NCI-H2081 treated with DMSO at 0.1 percent for 48 hours (cell line): ENCODE results near the gene CCDC92B.
"Not testable (repeated sequence)": the region's sequence is repeated elsewhere in the genome, so short reads cannot be mapped to it uniquely, and the experiment has no call there.

ENCODE experiments used
- DNase-seq: peaks from one replicate; lab custom pipeline; 2025; lab: John Stamatoyannopoulos, UW

CCDC92B gene

DNA sequence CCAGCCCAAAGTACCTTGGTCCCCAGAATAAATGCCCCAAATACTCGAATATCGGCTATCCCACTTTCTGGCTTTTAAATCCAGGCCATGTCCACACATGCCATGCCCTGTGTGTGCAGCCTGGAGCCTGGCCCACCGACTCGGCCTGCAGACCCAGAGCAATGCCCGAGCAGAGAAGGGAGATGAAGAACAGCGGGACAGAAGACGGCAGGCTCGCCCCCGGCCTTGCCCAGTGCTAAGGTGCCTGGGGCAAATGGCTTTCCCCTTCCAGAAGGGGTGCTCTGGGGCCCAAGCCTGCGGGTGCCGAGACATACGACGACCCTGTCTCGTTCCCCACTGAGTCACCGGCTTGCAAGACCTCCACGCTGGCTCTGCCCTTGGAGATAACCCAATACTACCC is 45.8 kb downstream of the CCDC92B start:
- no peak for DNase-seq

DNA sequence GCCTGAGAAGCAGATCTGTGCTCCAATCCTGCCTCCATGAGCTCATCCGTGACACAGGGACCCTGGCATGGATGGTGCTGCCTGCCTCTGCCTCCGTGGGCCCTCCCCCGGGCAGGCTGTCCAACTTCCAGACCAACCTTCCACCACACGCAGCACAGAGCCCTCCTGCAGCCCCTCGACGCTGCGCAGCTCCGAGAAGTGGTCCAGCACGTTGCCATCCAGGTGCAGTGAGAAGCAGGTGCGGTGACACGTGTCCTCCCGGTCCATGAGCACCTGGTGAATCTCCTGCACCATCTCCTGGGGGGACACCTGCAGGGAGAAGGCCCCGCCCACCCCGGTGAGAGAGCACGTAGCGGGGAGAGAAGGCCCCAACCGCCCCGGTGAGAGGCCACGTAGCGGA is 46.3 kb downstream of the CCDC92B start:
- no peak for DNase-seq

DNA sequence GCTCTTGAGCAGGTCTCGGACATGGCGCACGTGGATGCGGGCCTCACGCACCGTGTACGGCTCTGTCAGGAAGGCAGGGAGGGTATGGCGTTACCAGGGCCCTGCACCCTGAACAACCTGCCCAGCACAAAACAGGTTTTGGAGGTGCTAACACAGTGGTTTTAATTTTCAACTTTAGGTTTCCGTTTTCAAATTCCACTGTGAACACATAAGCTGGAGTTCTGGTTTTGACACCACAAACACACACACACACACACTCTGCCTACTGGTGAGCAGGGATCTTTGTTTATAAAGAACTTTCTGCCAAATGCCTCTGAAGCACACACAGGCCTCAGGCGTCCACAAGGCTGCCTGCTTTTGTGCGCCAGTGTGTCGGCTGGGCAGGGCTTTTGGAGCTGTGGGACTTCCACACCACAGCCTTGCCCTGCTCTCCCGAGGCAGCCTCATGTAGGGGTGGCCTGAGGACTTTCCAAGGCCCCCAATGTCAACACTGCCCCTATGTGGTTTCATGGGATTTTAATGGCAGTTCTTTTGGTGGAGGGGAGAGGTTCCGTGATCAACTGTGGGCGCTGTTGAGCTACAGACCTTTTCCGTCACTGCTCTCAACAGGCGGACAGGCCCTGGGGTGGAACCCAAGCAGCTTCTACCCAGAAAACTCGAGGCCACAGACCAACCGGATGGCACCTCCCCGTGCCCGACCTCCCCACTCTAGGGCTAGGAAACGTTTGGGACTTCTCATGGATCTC is 47.3 kb downstream of the CCDC92B start:
- DNase-seq = no peak

DNA sequence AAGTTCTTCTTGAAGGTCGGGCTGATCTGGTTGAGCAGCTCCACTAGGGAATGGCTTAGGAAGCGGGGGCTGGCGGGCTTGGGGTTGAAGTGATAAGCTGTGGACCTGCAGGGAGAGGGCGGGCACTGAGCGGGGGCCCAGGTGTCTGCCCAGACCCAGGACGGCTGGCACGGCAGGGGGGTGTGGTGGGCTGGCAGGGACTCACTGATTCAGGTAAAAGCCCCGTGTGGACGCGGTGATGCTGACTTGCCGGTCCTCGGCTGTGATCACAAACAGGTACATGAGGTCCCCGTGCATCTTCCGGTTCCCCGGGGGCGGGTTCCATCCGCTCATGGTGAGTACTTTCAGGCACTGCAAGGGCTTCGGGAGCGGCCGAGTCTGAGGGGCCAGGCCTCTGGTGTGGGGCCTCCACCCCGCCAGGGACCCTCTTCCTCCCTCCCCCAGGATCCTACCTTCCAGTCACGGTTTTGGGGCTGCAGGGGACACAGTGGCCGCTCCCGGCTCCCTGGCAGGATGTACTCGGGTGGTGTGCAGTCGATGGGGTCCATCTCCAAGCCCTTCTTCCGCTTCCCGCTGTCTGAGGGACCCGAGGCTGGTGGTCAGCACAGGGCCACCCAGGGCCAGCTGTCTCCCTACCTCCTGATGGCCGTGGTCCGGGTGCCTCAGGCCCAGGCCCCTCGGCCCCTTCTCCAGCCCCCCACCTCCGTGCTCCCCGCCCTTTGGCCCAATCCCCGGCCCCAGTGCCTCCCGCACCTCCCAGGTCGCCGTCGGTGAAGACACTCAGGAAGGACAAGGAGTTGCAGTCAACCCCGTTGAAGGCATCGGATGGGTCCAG is 48.1 kb downstream of the CCDC92B start:
- DNase-seq = no peak

DNA sequence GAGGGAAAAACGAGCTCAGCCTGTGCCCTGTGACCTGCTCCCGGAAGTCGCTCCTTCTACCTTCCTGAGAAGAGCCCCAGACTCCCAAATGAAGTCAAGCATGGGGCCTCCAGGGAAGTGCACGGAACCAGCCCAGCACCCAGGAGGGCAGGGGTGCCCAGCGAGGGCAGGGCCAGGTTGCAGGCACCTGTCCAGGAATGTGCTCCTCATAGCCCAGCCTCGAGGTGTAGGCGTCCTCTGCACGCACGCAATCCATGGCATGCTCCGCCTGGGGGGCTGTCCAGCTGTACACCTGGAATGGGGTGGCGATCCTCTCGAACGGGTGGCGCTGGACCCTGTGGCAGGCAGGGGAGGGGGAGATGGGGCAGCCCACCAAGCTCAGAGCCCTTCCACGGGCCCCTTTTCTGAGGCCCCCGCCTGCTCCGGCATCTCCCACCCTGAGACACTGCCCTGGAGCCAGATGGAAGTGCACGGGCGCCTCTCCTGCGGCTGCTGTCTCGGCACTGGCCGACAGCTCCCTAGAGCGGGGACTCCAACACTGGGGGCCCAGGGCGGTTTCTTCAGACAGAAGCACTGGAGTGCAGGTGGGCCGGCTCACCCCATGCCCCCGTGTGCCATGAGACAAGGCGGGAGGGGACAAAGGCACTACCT is 48.8 kb downstream of the CCDC92B start:
- DNase-seq = no peak

DNA sequence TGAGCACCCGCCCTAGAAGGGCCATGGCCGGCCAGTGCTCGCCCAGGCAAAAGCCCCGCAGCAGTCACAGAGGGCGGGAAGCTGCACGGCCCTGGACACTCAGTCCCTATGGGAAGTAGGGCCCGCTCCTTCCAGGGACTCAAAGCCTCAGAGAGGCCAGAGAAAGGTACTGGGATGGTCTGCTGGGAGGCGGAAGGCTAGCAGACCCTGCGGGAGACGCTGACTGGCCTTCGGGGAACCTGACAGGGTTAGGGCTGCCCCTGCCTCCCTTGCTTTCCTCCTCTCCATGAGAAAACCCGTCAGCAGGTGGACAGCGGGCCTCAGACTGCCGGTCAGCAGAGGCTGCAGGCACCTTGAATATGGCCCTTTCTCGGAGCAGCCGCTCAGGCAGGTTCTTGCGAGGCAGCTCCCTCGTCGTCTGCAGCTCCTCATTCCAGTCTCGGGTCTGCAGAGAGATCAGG is 49.4 kb downstream of the CCDC92B start:
- no peak for DNase-seq

DNA sequence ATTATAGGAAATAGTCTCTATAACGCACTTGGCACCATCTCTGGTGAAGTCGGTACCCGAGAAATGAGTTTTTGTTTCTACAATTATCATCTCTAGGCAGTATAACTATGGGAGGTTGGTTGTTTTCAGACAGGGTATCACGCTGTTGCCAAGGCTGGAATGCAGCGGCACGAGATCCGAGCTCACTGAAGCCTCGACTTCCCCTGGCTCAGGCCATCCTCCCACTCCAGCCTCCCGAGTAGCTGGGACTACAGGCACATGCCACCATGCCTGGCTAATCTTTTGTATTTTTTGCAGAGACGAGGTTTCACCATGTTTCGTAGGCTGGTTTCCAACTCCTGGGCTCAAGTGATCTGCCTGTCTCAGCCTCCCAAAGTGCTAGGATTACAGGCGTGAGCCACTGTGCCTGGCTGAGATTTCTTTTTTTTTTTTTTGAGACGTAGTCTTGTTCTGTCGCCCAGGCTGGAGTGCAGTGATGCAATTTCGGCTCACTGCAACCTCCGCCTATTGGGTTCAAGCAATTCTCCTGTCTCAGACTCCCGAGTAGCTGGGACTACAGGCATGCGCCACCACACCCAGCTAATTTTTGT is 50.1 kb downstream of the CCDC92B start:
- DNase-seq = not testable (repeated sequence)

DNA sequence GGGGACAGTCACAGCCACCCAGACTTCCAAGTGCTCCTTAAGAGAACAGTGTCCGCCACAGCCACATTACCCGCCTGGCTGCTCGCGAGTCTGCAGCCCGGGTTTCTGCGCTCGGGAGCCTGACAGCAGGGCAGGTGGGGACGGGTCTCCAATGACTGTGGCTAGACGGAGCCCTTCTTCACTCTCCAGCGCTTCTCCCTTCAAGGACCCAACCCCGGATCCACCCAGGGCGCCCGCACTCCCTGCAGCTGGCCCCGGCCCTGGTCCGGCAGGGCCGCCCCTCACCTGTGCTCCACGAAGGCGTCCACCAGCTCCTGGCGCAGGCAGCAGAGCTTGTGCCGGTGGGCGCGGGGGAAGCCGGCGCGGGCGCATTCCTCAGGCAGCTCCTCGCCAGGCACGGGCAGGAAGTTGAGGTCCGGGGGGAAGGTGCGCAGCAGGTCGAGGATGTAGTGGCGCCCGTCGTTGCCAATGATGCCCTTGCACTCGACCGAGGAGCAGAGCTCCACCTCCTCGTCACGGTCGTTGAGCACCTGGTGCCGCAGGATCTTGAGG is 51.8 kb downstream of the CCDC92B start:
- DNase-seq = no peak

DNA sequence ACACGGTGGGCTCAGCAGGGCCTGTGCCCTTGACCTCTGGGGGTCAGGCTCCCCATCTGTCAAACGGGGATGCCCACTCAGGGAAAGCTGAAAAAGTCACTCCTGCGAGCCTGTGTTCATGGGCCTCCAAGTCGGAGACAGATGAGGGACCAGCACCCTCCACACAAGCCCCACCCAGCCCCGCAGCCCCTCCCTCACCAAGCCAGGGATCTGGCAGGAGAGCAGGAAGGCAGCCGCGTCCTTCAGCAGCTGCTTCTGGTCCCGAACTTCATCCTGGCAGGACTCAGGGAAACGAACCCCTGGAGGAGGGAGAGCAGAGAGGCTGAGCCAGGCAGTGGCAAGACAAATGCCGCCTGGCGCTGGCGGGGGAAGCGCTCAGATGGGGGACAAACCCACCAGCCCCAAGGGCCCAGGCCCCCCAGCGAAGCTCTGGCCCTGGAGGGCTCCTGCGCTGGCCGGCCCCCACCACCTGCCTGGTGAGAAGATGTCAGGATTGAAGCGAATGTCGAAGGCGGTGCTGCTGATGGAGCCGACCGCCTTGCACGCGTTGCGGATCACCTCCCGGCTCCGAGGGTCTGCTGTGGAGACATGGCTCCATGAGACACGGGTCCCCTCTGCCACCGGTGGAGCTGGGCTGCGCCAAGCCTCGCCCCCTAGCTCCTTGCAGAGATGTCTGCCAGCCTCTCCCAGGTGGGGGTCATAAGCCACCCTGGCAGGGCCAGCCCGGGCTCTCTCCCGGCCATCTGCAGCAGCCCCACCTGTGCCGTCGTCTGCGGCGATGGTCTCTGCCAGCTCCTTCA is 53.3 kb downstream of the CCDC92B start:
- DNase-seq = no peak

DNA sequence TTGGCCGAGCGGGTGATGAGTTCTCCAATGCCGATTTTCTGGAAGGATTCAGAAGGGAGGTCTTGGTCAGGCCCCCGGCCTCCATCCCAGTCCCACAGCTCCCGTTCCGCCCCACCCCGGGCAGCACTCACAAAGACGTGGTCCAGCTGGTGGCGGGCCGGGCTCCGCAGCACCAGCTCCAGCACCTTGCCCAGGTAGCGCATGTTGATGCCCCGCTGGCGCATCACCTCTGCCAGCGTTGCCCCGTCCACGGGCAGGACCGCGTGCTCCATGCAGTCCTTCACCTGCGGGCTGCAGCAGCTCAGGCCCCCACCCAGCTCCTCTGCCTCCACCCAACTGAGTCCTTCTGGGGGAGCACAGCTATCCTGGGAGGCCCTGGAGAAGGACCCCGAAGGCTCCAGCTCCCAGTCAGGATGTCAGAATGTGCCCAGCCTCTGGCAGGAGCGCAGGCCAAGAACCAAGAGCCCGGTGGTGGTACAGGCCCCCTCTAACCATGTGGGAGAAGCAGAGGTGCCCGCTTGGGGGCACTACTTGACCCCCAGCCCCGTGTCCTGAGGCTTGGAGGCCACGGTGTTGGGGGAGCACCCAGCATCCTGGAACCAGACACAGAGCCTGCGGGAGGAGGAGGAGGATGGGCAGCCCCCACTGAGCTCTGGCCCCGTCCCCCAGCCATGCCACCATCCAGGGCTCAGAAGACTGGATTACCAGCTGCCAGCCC is 54.0 kb downstream of the CCDC92B start:
- no peak for DNase-seq

DNA sequence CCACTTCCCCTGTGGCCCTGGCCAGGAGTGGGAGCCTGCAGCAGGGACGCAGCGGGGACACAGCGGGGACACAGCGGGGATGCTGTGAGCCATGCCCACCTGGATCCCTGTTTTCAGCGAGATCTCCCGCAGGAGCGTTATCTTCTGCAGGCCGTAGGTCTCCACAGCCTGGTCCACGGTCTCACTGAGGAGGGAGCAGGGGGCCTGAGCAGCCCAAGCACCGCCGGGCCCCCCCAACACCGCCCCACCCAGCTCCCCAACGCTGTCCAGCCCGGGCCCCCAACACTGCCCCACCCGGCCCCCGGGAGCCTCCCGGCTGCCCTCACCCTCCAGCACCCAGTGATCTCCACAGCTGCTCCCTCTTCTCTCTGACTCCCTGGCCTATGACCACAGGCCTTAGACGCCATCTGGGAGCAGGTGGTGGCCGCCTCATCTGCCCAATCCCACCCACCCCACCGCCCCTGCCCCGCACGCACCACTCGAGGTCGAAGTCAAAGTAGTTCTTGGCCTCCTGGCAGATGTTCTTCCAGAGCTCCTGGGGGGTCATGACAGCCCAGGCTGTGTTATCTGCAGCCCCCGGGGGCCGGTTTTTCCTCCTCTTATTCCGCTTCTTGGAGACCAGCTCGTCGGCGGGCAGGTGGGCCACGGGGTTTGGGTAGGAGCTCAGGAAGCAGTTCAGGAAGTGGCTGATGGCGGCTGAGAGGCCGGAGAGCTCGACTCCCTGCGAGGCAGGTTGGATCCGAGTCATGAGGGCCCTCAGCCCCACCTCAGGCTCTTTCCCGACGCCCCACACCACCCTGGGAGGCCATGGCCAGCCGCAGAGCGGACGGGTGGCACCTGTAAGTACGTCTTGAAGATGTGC is 54.8 kb downstream of the CCDC92B start:
- no peak for DNase-seq

DNA sequence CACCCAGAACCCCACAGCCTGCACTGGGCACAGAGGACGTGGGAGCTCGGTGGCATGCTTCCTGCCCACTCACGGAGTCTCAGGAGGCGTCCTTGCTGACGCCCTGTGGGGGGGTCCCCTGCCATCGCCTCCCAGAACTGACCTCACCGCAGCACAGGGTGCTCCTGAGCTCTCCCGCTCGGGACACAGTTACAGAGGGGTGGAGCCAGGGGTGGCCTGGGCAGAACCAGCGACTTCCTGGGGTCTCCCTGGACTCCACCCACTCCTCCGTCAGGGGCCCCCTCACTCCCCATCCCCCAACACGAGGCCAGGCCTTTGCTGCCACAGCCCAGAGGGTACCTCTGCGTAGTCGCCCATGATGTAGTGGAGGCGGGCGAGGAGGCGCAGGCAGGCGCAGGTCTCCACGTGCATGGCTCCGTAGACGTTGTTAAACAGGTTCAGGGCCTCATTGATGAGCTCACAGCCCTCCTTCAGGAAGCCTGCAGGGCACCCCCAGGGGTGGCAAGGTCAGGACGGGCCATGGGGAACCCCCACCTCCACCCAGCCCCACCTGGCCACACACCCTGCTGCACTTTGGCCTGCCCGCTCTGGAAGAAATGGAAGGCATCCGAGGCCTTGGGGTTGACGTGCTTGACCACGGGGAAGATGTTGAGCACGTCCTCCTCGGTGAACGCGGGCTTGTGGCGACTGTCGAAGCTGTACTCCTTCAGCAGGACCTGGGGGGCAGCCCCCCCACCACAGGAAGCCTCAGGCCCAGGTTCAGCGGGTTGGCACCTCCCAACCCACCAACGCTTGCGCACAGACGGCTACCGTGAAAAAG is 55.7 kb downstream of the CCDC92B start:
- no peak for DNase-seq

DNA sequence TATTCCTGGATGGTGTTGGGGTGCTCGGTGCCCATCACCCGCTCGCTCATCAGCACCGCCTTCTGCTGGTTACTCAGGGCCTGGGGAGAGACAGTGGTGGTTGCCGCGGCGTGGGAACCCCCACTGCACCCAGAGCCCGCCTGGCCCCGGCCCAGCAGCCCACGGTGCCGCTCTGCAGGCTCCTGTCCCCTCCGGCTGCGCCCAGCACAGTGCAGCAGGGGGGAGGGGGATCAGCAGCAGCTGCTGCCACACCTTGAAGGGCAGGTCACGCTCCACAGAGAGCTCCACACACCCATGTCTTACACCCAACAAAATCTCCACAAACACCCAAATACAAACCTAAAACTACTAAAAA is 56.7 kb downstream of the CCDC92B start:
- DNase-seq = no peak

DNA sequence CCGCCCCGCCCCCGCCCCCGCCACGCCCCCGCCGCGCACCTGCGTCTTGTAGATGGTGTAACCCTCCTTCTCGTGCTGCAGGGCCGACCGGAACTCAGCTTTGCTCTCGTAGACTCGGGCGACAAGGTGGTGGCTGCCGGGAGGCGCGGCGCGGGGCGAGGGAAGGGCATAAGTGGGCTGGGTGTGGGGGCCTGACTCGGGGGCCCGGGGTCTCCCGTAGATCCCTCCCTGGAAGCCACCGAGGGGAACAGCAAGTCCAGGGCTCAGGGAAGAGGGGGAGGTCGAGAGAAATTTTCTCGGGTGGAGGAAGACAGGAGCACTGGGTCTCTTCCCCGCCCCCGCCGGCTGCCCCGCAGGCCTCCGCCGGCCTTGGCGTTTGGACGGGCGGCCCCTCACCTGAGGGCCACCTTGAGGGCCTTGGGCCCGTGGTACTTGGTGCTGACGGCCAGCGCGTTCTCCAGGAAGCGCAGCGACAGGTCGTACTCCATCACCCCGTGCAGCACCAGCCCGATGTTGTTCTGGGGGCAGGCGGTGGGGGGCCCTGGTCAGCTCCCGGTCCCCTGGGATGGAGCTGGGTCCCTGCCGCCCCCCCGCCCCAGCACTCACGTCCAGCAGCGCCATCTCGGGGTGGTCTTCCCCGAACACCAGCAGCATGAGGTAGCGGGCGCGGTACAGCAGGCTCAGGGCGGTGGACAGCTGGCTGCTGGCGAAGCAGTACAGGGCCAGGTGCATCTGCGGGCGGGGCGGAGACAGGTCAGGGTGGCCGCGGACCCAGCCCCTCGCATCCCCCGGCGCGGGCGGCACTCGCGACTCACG is 57.3 kb downstream of the CCDC92B start:
- DNase-seq = no peak

DNA sequence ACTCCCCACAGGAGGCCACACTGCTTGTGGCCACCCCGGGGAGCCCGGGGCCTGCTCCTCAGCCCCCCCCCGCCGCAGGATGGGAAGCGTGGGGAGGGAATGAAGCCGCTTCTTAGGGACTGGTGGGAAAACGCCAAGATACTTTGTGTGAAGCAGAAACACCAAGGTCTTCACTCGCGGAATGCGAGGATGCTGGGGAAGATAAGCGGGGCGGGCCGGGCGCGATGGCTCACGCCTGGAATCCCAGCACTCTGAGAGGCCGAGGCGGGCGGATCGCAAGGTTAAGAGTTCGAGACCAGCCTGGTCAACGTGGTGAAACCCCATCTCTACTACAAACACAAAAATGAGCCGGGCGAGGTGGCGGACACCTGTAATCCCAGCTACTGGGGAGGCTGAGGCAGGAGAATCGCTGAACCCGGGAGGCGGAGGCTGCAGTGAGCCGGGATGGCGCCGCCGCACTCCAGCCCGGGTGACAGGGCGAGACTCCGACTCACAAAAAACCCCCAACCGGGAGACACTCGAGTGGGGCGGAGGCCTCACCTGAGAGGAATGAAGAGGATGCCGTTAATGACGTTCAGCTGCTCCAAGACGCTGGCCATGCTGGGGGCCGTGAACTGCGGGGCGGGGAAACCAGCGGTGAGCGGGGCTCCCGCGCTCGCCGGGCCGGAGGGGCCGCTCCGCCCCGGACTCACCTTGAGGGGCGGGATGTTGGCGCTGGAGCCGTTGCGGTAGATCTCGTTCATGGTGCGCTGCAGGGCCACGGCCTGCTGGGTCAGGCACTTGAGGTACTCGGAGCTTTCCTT is 58.2 kb downstream of the CCDC92B start:
- no peak for DNase-seq

DNA sequence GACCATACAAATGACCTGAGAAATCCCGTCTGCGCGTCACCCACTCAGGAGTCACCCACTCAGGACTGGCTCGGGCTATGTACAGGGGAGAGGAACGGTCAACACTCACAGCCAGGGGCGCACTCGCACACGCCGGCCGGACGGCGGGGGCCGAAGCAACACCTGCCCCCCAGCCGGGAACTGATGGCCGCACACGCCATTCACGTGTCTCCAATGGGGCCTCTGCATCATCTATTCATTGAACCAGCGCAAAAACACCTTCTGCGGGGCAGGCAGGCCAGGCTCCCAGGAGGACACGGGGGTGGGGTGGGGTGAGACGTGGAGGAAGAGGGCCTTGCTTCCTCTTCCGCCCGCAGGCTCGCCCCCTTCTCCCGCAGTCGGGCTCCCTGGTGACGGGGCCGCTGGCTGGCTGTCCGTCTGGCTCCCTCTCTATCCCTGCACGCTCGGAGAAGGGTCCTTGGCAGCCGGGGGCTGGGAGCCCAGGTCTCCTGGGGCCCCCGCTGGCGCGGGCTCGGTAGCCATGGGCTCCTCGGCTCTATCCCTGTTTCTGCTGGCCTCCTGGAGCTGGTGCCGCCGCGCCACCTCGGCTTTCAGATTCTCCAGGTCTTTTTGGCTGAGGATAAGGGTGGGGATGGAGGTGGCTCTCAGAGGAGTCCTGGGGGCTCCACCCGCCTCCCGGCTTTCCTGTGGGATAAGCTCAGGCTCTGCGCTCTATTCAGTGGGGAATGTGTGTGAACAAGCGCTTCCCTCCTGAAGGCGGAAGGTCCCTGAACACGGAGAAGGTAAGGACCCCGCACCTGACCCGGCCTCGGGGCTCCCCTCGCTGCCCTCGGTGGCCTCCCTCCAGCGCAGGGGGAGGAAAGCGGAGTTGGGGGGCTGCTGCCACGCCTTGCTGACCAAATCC is 59.0 kb downstream of the CCDC92B start:
- no peak for DNase-seq
